Astrocyte of the cerebellum (primary cell): ENCODE results near the gene MDM2.

Experiments used
- DNase-seq: peaks from one replicate; pipeline ENCODE4 v3.0.0-alpha.2; 2011; ENCODE audit warnings: low read depth
- H3K4me3 ChIP-seq: 2 replicates; pipeline ENCODE4 v1.5.1; 2011; ENCODE audit warnings: mild to moderate bottlenecking, low read depth, low read length, moderate library complexity
- in situ Hi-C: cut with HindIII; loops from 2 replicates; pipeline ENCODE4 v1.10.0; 2017; ENCODE audit warnings: low sequenced_read_pairs
- TF ChIP-seq, protein P1 (sequence below): IDR thresholded peaks from 2 replicates; pipeline ENCODE4 v1.5.1; 2012; ENCODE audit warnings: low read length, low read depth, moderate library complexity, mild to moderate bottlenecking; ENCODE audit errors: missing control alignments

Gene MDM2

DNA sequence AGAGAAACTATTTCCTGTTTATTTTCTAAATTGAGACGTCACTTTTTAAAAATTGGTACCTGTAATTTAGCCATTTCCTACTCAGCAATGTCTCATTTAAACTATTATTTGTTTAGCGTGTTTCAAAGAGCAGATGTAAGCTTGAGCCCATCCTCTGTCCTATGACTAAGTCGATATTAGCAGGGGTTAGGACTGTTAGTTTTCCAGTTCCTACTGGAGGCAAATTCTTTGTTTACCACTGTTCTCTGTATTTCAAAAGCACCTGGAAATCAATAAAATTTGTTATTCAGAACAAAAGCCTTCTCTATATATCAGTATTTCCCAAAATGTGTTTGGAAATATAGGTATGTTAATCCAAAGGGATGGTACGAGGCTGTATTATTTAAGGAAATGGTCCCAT, 42.4 kb downstream of the MDM2 start:
- DNase-seq = no peak
- in situ Hi-C loops = no loop called here
- H3K4me3 ChIP-seq = no peak overlapping the region
- TF ChIP-seq, protein P1, sequence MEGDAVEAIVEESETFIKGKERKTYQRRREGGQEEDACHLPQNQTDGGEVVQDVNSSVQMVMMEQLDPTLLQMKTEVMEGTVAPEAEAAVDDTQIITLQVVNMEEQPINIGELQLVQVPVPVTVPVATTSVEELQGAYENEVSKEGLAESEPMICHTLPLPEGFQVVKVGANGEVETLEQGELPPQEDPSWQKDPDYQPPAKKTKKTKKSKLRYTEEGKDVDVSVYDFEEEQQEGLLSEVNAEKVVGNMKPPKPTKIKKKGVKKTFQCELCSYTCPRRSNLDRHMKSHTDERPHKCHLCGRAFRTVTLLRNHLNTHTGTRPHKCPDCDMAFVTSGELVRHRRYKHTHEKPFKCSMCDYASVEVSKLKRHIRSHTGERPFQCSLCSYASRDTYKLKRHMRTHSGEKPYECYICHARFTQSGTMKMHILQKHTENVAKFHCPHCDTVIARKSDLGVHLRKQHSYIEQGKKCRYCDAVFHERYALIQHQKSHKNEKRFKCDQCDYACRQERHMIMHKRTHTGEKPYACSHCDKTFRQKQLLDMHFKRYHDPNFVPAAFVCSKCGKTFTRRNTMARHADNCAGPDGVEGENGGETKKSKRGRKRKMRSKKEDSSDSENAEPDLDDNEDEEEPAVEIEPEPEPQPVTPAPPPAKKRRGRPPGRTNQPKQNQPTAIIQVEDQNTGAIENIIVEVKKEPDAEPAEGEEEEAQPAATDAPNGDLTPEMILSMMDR = no peak

DNA sequence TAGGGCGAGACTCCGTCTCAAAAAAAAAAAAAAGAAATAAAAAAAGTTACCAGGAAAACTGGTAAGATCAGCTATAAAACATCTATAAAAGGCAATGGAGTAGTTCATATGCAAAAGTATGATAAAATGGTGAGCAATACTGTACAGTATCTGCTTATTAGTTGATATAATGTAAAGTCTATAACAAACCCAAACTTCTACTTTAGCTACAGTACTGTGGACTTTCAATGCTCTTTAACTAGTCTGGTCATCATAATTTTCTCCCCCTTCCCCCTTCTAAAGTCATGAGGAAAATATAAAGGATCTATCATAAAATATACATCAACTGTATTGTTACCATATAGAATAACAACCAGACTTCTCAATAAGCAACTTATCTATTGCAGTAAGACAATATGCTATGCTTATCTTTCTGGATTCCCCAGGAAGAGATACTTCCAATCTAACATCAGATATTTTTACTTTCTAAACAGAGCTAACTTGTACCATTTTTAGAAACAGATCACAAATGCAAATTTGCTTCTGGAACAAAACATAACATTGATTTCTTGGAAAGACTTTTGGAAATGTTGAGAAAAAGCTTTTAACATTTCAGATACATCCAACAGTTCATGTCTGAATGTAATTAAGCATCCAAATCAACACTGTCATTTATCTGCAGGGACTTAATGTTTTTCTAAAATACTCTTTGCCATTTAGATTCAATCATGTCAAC, 43.8 kb downstream of the MDM2 start:
- no peak overlapping the region for H3K4me3 ChIP-seq
- in situ Hi-C loops = no loop called here
- TF ChIP-seq, protein P1 = no peak
- no peak for DNase-seq

DNA sequence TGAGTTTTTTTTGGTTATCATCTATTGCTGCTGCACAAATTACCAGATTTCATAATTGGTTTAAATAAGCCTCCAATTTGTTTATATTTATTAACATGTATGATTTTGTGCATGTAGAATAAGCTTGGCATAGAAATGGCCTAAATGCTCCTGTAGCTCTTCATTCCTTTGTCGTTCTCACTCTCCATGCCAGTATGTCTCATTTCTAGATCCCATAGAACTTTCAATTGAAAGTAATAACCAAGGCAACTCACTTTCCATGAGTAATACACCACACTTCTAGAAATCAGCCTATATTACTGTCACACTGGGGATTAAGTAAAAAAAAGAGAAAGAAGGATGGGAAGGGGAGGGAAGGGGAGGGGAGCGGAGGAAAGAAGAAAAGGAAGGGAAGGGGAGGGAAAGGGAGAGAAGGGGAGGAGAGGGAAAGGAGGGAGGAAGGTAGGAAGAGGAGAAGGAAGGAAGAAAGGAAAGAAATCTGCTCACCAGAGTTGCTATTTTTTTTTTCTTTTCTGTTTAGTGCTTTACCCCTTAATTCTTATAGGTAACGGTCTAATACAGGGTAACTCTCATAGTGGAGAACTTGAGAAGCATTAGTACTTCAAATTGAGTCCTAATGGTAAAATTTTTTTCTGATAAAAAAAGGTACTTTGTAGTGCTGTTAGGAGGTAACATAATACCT, 45.6 kb downstream of the MDM2 start:
- in situ Hi-C loops = no loop called here
- DNase-seq = no peak
- H3K4me3 ChIP-seq = no peak overlapping the region
- TF ChIP-seq, protein P1 = no peak

DNA sequence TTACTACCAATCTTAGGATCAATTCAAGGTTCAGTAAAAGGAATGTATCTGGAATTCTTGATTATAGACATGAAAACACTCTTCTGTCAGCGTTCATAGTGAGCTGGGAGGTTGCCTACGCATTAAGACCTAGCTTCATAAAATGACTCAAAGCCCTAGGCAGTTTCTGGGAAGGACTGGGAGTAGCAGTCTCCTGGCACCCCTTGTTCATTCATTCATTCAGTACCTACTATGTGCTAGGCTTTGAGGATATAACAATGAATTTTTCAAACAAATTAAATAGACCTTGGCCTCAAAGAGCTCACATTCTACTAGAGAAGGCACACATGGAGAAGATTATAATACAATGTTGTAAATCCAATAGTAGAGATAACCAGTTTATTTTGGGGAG, 46.1 kb downstream of the MDM2 start:
- no peak for DNase-seq
- H3K4me3 ChIP-seq = no peak overlapping the region
- TF ChIP-seq, protein P1 = no peak
- in situ Hi-C loops = no loop called here

DNA sequence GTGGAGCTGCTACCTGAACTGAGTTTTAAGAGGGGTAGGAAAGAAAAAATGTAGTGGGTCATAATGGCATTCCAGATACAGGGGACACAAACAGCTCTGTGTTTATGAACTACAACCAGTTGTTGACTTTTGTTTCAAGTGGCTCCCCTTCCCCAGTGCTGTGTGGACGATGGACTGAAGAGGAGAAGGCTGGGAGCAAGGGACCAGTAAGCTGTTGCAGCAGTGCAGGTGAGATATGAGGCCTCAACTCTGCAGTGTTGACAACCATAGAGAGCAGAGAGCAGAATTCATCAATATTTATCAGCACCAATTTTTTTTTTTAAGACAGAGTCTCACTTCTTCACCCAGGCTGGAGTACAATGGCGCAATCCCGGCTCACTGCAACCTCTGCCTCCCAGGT, 46.6 kb downstream of the MDM2 start:
- no peak for DNase-seq
- no peak overlapping the region for H3K4me3 ChIP-seq
- in situ Hi-C loops = no loop called here
- TF ChIP-seq, protein P1 = no peak

DNA sequence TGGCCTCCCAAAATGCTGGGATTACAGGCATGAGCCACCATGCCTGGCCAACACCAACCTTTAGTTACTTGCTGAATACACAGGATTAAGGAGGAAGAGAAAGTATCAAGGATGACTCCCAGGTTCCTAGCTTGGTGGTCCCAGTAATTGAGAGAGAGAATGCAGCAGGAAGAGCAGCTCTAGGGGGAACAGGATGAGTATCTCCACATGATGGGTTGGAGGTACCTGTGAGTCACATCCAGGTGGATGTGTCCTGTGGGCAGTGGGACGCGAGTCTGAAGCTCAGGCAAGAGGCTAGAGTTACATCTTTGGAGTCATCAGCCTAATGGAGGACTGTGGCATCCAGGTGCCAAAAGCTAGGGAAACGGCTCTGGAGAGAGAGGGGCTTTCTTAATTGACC, 47.1 kb downstream of the MDM2 start:
- no peak for DNase-seq
- H3K4me3 ChIP-seq = no peak overlapping the region
- in situ Hi-C loops = no loop called here
- TF ChIP-seq, protein P1 = no peak
